Measurements from ENCODE around the gene CLDN18.

DNA sequence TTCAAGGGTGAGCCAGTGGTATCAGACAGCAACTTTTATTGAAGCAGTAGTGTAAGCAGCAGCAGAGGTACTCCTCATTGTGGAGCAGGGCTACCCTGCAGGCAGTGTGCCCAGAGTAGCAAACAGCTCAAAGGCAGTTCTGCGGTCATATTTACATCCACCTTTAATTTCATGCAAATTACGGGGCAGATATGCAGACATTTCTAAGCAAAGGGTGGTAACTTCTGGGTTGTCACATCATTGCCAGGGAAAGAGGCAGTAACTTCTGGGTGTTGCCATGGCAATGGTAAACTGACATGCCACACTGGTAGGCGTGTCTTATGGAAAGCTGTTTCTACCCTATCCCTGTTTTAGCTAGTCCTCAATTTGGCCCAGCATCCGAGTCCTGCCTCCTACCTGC is 46.5 kb upstream of the CLDN18 start:
- TF ChIP-seq, protein P1, sequence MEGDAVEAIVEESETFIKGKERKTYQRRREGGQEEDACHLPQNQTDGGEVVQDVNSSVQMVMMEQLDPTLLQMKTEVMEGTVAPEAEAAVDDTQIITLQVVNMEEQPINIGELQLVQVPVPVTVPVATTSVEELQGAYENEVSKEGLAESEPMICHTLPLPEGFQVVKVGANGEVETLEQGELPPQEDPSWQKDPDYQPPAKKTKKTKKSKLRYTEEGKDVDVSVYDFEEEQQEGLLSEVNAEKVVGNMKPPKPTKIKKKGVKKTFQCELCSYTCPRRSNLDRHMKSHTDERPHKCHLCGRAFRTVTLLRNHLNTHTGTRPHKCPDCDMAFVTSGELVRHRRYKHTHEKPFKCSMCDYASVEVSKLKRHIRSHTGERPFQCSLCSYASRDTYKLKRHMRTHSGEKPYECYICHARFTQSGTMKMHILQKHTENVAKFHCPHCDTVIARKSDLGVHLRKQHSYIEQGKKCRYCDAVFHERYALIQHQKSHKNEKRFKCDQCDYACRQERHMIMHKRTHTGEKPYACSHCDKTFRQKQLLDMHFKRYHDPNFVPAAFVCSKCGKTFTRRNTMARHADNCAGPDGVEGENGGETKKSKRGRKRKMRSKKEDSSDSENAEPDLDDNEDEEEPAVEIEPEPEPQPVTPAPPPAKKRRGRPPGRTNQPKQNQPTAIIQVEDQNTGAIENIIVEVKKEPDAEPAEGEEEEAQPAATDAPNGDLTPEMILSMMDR (conservative IDR thresholded peaks at IDR 0.05 in 1 of 2, IDR thresholded peaks at IDR 0.05 in 1 of 2; ENCODE audit: extremely low read depth in 1 of 2, insufficient read depth in 1 of 2, low read depth in 1 of 2, low read length in 2 of 2) = no peak
- TF ChIP-seq EZH2 (IDR thresholded peaks at IDR 0.05; ENCODE audit: borderline replicate concordance, low read length) = no peak
